ENCODE data around the gene IDI2. TPM values are rescaled to one million over a fixed set of nuclear protein-coding genes. Genes with fewer than 3 reads are reported as not detected.
A peak's percentile ranks its signal among the peaks of the same experiment; 100 is the strongest.

The IDI2 gene
- total and polyA plus RNA-seq, 4 donors, result 0.10 TPM; not detected in 3

- Histone ChIP-seq H3K27ac (ENCODE audit: low read depth in 1 of 2, low read length in 2 of 2) (no peak overlapping the region), H3K4me3 (ENCODE audit: low read length in 2 of 2) (no peak overlapping the region), H3K27me3 (ENCODE audit: control insufficient read depth in 1 of 2, insufficient read depth in 2 of 2, low read length in 1 of 2) (no peaks in the 10 kb centered on the region), H3K9me3 (ENCODE audit: control insufficient read depth, low read length) (peaks cover under 1% of the 10 kb centered on the region), H3K36me3 (ENCODE audit: control insufficient read depth in 1 of 2, insufficient read depth in 2 of 2, low read length in 1 of 2) (peaks cover 9% of the 10 kb centered on the region in 2 donors), H3K4me1 (ENCODE audit: control insufficient read depth in 1 of 2, insufficient read depth in 2 of 2, low read length in 2 of 2) (no peaks in the 10 kb centered on the region)
- intact Hi-C loops (cut with DNase I), result no loop called here
- ATAC-seq (ENCODE audit: low FRiP score) (no peak), DNase-seq (no peak)
- WGBS, 2 donors, result 91 to 92% methylated on average over 7 of the region's 7 CpGs
These were observed 30.1 kb downstream of the IDI2 start for GRCh38 chr10:995559-995926.

GRCh38 chr10:994836-995558 lies 30.7 kb downstream of the IDI2 start:
- intact Hi-C loops (cut with DNase I), result no loop called here
- H3K4me1 ChIP-seq (ENCODE audit: control insufficient read depth in 1 of 2, insufficient read depth in 2 of 2, low read length in 2 of 2), result no peaks in the 10 kb centered on the region
- ATAC-seq (ENCODE audit: low FRiP score) (no peak), DNase-seq (no peak)
- H3K36me3 ChIP-seq (ENCODE audit: control insufficient read depth in 1 of 2, insufficient read depth in 2 of 2, low read length in 1 of 2), result peaks cover 8 to 9% of the 10 kb centered on the region in 2 donors
- no peaks in the 10 kb centered on the region for H3K9me3 ChIP-seq (ENCODE audit: control insufficient read depth, low read length)
- H3K4me3 ChIP-seq (ENCODE audit: low read length in 2 of 2), result no peak overlapping the region
- 94 to 97% methylated on average over 6 of the region's 6 CpGs for WGBS, 2 donors
- no peak overlapping the region for H3K27ac ChIP-seq (ENCODE audit: low read depth in 1 of 2, low read length in 2 of 2)
- H3K27me3 ChIP-seq (ENCODE audit: control insufficient read depth in 1 of 2, insufficient read depth in 2 of 2, low read length in 1 of 2), result no peaks in the 10 kb centered on the region

GRCh38 chr10:992871-993270 lies 32.8 kb downstream of the IDI2 start:
- H3K4me3 ChIP-seq (ENCODE audit: low read length in 2 of 2), result no peak overlapping the region
- intact Hi-C loops (cut with DNase I), result no loop called here
- ATAC-seq (ENCODE audit: low FRiP score), result no peak
- H3K27ac ChIP-seq (ENCODE audit: low read depth in 1 of 2, low read length in 2 of 2), result no peak overlapping the region
- peaks cover 7 to 8% of the 10 kb centered on the region in 2 donors for H3K36me3 ChIP-seq (ENCODE audit: control insufficient read depth in 1 of 2, insufficient read depth in 2 of 2, low read length in 1 of 2)
- no peak for DNase-seq
- no peaks in the 10 kb centered on the region for H3K9me3 ChIP-seq (ENCODE audit: control insufficient read depth, low read length)
- H3K4me1 ChIP-seq (ENCODE audit: control insufficient read depth in 1 of 2, insufficient read depth in 2 of 2, low read length in 2 of 2), result no peaks in the 10 kb centered on the region
- no peaks in the 10 kb centered on the region for H3K27me3 ChIP-seq (ENCODE audit: control insufficient read depth in 1 of 2, insufficient read depth in 2 of 2, low read length in 1 of 2)

GRCh38 chr10:992467-992866 lies 33.2 kb downstream of the IDI2 start:
- H3K9me3 ChIP-seq (ENCODE audit: control insufficient read depth, low read length), result no peaks in the 10 kb centered on the region
- H3K4me3 ChIP-seq (ENCODE audit: low read length in 2 of 2), result no peak overlapping the region
- DNase-seq (no peak), ATAC-seq (ENCODE audit: low FRiP score) (no peak)
- peaks cover 4 to 6% of the 10 kb centered on the region in 2 donors for H3K36me3 ChIP-seq (ENCODE audit: control insufficient read depth in 1 of 2, insufficient read depth in 2 of 2, low read length in 1 of 2)
- WGBS, 2 donors, result 95 to 96% methylated on average over 6 of the region's 6 CpGs
- H3K27me3 ChIP-seq (ENCODE audit: control insufficient read depth in 1 of 2, insufficient read depth in 2 of 2, low read length in 1 of 2), result no peaks in the 10 kb centered on the region
- H3K4me1 ChIP-seq (ENCODE audit: control insufficient read depth in 1 of 2, insufficient read depth in 2 of 2, low read length in 2 of 2), result no peaks in the 10 kb centered on the region
- no peak overlapping the region for H3K27ac ChIP-seq (ENCODE audit: low read depth in 1 of 2, low read length in 2 of 2)
- intact Hi-C loops (cut with DNase I), result no loop called here

GRCh38 chr10:990808-991207 lies 34.9 kb downstream of the IDI2 start:
- Histone ChIP-seq H3K4me3 (ENCODE audit: low read length in 2 of 2) (no peak overlapping the region), H3K36me3 (ENCODE audit: control insufficient read depth in 1 of 2, insufficient read depth in 2 of 2, low read length in 1 of 2) (no peaks in the 10 kb centered on the region), H3K27me3 (ENCODE audit: control insufficient read depth in 1 of 2, insufficient read depth in 2 of 2, low read length in 1 of 2) (no peaks in the 10 kb centered on the region), H3K9me3 (ENCODE audit: control insufficient read depth, low read length) (no peaks in the 10 kb centered on the region), H3K4me1 (ENCODE audit: control insufficient read depth in 1 of 2, insufficient read depth in 2 of 2, low read length in 2 of 2) (no peaks in the 10 kb centered on the region), H3K27ac (ENCODE audit: low read depth in 1 of 2, low read length in 2 of 2) (no peak overlapping the region)
- intact Hi-C loops (cut with DNase I), result no loop called here
- ATAC-seq (ENCODE audit: low FRiP score) (no peak), DNase-seq (no peak)
- WGBS, 2 donors, result 94% methylated on average over 6 of the region's 6 CpGs

GRCh38 chr10:988667-989545 lies 36.8 kb downstream of the IDI2 start:
- WGBS, 2 donors, result 29 to 31% methylated on average over 42 of the region's 42 CpGs
- Histone ChIP-seq H3K27me3 (ENCODE audit: control insufficient read depth in 1 of 2, insufficient read depth in 2 of 2, low read length in 1 of 2) (no peaks in the 10 kb centered on the region), H3K36me3 (ENCODE audit: control insufficient read depth in 1 of 2, insufficient read depth in 2 of 2, low read length in 1 of 2) (no peaks in the 10 kb centered on the region), H3K4me1 (ENCODE audit: control insufficient read depth in 1 of 2, insufficient read depth in 2 of 2, low read length in 2 of 2) (no peaks in the 10 kb centered on the region), H3K27ac (ENCODE audit: low read depth in 1 of 2, low read length in 2 of 2) (peak overlapping the region in 1 of 2 donors; percentile 0), H3K4me3 (ENCODE audit: low read length in 2 of 2) (peak overlapping the region; percentile 60 to 81), H3K9me3 (ENCODE audit: control insufficient read depth, low read length) (no peaks in the 10 kb centered on the region)
- intact Hi-C loops (cut with DNase I), result loop anchor here in 1 of 2 donors (5.0 kb wide), 2 partner anchors 57 to 68 kb away; partner anchors contain the start of genes LARP4B and WDR37
- ATAC-seq (ENCODE audit: low FRiP score) (no peak), DNase-seq (no peak)

- Histone ChIP-seq H3K4me3 (ENCODE audit: low read length in 2 of 2) (peak within 1 kb of the TSS; percentile 70 to 81), H3K36me3 (ENCODE audit: control insufficient read depth in 1 of 2, insufficient read depth in 2 of 2, low read length in 1 of 2) (no peaks in the 10 kb centered on the region), H3K27ac (ENCODE audit: low read depth in 1 of 2, low read length in 2 of 2) (peak within 1 kb of the TSS in 1 of 2 donors; percentile 62), H3K4me1 (ENCODE audit: control insufficient read depth in 1 of 2, insufficient read depth in 2 of 2, low read length in 2 of 2) (no peaks in the 10 kb centered on the region), H3K9me3 (ENCODE audit: control insufficient read depth, low read length) (no peaks in the 10 kb centered on the region), H3K27me3 (ENCODE audit: control insufficient read depth in 1 of 2, insufficient read depth in 2 of 2, low read length in 1 of 2) (no peaks in the 10 kb centered on the region)
- ATAC-seq (ENCODE audit: low FRiP score) (peak; percentile 99), DNase-seq (peak; percentile 99 to 100)
- WGBS, 2 donors, result 0% methylated on average over 70 to 74 of the region's 74 CpGs
- intact Hi-C loops (cut with DNase I), result loop anchor here in 1 of 2 donors (5.0 kb wide), 2 partner anchors 56 to 69 kb away; partner anchors contain the start of genes LARP4B and WDR37
These were observed 37.6 kb downstream of the IDI2 start, which contains the start of gene GTPBP4 for GRCh38 chr10:987870-988666. Gene GTPBP4, plus strand, starts transcription at chr10:988434. Its CDS starts 46 bp downstream, at chr10:988480.

- intact Hi-C loops (cut with DNase I), result loop anchor here in 1 of 2 donors (5.0 kb wide), 2 partner anchors 55 to 70 kb away; partner anchors contain the start of genes LARP4B and WDR37
- ATAC-seq (ENCODE audit: low FRiP score), result no peak
- DNase-seq, result no peak
- peak overlapping the region; percentile 61 to 70 for H3K4me3 ChIP-seq (ENCODE audit: low read length in 2 of 2)
- 1 to 2% methylated on average over 7 of the region's 7 CpGs for WGBS, 2 donors
- H3K9me3 ChIP-seq (ENCODE audit: control insufficient read depth, low read length), result no peaks in the 10 kb centered on the region
- no peaks in the 10 kb centered on the region for H3K27me3 ChIP-seq (ENCODE audit: control insufficient read depth in 1 of 2, insufficient read depth in 2 of 2, low read length in 1 of 2)
- no peaks in the 10 kb centered on the region for H3K36me3 ChIP-seq (ENCODE audit: control insufficient read depth in 1 of 2, insufficient read depth in 2 of 2, low read length in 1 of 2)
- H3K4me1 ChIP-seq (ENCODE audit: control insufficient read depth in 1 of 2, insufficient read depth in 2 of 2, low read length in 2 of 2), result no peaks in the 10 kb centered on the region
- no peak overlapping the region for H3K27ac ChIP-seq (ENCODE audit: low read depth in 1 of 2, low read length in 2 of 2)
These were observed 38.1 kb downstream of the IDI2 start for GRCh38 chr10:987620-987869.
